Measurements from ENCODE around the gene BEST2. TPM values are rescaled to one million over a fixed set of nuclear protein-coding genes. Genes with fewer than 3 reads are reported as not detected.
"Not testable (repeated sequence)": the region's sequence is repeated elsewhere in the genome, so short reads cannot be mapped to it uniquely, and the experiment has no call there.

BEST2 gene
- total RNA-seq = 0.10 TPM in 1 of 2 replicates, not detected in the other

DNA sequence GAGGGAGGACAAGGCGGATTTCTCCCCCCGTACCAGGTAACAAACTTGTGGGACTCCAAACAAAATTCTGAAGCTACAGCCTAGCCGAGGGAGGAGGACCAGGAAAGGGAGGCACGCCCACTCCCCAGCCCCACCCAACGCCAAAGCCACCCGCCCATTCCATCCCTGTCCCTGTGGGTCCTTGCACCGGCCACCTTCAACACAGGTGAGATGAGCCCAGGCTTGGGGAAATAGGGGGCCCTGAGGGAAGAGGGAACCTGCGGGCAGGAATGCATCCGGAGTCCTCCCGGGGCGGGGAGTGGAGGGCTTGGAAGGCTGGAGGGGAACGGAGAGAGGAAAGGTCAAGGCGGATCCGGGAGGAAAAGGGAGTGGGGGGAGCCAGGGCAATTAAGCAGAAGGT lies at the start of gene BEST2:
BEST2 (plus strand) TSS at position 157 of the 400 bp plus-strand sequence. CDS start 802 bp downstream, outside the sequence.
- intact Hi-C loops (cut with micrococcal nuclease) = no loop called here

DNA sequence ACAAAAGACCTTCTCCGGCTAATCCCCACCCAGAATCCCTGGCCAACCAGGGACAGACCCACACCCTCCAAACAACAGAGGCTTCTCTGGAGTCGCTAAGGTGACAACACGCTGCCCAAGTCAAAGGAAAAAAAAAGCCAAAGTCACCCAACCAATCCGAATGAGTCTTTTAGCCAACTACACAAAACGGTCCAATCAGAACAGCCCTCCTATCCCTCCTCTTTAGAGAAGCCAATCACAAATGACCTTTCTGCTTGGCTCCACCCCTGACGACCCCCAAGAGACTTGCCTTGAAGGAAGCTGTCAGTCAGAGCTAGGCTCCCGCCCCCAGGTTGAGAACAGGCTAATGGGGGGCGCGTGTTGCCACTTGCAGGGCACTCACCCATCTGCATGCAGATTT lies 48.5 kb upstream of the BEST2 start:
- intact Hi-C loops (cut with micrococcal nuclease) = no loop called here

DNA sequence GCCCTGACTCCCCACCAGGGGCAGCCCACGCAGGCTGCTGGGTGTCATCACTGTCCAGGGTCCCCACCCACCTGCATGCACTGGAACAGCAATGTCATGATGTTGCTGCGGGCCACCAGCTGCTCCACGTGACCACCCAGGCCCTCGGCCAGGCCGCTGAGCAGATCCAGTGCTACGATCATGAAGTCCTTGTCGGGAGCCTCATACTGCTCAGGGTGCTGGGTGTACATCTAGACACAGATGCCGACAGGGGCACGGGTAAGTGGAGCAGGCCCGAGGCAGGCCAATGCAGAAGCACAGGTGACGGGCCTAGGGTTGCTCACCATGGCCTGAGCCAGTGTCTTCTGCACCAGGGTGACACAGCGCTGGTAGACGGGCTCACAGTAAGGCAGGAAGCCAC lies 46.4 kb upstream of the BEST2 start:
- intact Hi-C loops (cut with micrococcal nuclease) = no loop called here

DNA sequence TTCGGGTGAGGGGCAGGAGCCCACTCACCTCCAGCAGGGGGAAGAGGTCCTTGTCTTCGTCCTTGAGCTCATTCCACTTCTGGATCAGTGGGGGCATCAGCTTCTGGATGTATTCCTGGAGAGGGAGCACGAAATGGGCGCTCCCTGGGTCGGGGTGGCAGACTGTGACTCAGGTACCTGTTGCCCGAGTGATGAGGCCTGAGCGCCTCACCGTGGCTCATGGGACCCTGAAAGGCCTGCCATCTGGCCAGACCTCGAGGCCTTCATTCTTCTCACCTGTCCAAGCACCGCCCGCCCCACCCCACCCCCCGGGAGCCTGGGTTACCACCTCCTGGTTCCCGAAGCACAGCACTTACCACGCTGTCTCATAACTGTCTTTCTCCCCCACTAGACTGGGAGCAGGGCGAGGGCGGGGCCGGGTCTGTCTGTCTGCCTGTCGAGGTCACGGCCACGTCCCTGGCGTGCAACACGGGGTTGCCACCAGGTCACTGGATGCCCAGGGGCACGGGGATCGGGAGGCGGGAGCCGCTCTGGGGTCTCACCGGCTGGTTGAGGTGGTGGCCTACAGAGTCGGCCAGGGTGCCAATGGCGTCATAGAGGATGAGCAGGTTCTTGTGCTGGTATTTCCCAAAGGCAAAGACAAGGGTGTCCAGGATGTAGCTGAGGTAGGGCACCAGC lies 45.8 kb upstream of the BEST2 start:
- intact Hi-C loops (cut with micrococcal nuclease) = no loop called here

DNA sequence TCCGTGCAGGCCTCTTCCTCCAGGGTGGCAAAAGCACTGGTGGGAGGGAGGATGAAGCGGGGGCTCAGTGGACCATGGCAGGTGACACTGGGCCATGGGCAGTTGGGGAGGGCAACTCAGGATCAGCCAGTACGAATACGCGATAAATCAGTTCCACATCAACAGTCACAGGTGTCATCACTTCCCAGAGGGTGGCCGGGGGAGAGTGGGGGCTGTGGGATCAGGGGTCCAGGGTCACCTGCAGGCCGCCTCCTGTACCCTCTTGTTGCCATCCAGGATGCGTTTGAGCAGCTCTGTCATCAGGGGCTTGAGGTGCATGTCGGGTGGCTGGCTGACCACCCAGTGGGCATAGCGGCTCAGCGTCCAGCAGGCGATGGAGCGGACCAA lies 45.3 kb upstream of the BEST2 start:
- intact Hi-C loops (cut with micrococcal nuclease) = no loop called here

DNA sequence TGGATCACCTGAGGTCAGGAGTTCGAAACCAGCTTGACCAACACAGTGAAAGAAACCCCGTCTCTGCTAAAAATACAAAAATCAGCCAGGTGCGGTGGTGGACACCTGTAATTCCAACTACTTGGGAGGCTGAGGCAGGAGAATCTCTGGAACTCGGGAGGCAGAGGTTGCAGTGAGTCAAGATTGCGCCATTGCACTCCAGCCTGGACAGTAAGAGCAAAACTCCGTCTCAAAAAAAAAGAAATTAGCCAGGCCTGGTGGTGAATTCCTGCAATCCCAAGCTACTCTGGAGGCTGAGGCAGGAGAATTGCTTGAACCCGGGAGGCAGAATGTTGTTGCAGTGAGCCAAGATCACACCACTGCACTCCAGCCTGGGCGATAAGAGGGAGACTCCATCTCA lies 43.0 kb upstream of the BEST2 start:
- intact Hi-C loops (cut with micrococcal nuclease) = no loop called here

DNA sequence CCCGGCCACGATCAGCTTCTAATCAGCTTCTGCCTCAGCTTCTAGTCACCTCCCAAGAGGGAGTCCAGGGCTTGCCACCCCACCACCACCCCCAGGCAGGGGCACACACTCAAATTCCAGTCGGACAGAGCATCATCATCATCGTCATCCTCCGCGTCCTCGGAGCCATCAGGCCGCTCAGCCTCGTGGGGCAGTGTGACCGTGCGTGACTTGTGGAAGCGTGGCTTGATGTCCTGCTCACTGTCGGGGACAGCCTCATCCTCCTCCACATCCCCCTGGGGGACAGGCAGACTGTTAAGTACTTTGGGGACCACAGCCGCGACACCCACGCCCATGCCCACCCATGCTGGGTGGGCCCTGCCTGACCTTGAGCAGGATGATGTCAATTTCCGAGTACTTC lies 40.4 kb upstream of the BEST2 start:
- intact Hi-C loops (cut with micrococcal nuclease) = no loop called here

DNA sequence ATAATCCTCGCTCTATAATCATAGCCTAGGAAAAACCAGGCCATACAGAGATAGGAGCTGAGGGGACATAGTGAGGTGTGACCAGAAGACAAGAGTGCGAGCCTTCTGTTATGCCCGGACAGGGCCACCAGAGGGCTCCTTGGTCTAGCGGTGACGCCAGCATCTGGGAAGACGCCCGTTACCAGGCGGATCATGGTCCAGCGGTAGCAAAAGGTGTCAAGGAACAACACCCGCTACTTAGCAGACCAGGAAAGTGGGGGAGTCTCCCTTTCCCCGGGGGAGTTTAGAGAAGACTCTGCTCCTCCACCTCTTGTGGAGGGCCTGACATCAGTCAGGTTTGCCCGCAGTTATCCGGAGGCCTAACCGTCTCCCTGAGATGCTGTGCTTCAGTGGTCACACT lies 39.5 kb upstream of the BEST2 start:
- intact Hi-C loops (cut with micrococcal nuclease) = not testable (repeated sequence)

DNA sequence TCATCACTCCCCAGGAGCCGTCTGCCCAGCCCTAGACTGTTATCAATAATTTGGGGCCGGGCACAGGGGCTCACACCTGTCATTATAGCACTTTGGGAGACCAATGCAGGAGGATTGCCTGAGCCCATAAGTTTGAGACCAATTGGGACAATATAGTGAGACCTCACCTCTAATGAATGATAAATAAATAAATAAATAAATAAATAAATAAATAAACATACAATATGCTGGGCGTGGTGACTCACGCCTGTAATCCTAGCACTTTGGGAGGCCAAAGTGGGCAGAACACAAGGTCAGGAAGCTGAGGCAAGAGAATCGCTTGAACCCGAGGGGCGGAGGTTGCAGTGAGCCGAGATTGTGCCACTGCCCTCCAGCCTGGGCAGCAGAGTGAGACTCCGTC lies 38.3 kb upstream of the BEST2 start:
- intact Hi-C loops (cut with micrococcal nuclease) = not testable (repeated sequence)

DNA sequence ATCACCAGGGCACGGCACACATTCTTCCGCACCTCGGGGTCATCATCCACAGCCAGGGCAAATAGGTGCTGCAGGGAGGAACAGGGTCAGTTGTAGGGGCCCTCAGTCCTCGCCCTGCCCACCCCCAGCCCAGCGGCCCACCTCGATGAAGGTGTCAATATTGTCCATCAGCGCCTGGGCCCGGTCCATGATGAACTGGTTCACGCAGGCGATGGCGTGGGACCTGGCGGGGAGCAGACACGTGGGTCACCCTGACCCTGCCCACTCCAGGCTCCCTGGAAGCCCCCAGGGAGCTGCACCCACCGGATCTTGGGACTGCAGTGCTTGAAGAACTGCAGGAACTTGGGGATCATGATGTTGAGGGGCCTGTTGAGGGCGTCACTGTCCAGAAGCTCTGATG lies 36.5 kb upstream of the BEST2 start:
- intact Hi-C loops (cut with micrococcal nuclease) = no loop called here

DNA sequence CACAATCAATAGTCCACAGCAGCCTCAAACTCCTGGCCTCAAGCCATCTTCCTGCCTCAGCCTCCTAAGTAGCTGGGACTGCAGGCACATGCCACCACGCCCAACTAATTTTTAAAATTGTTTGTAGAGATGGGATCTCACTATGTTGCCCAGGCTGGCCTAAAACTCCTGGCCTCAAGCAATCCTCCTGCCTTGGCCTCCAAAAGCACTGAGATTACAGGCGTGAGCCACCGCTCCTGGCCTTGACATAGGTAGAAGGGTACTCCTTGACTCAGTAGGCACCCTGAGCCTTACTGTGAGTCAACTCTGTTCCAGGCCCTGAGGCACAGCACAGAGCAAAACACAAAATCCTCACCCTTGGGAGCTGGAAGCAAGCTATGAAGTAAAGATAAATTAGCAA lies 35.7 kb upstream of the BEST2 start:
- intact Hi-C loops (cut with micrococcal nuclease) = no loop called here

DNA sequence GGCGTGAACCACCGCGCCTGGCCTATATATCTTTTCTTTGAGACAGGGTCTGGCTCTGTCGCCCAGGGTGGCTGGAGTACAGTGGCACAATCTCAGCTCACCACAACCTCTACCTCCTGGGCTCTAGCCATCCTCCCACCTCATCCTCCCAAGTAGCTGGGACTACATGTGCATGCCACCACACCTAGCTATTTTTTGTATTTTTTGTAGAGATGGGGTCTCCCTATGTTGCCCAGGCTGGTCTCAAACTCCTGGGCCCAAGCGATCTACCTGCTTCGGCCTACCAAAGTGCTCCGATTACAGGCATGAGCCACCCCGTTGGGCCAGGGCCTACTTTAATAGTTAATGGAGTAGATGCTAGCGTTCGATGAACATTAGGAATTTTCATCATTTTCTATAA lies 31.3 kb upstream of the BEST2 start:
- intact Hi-C loops (cut with micrococcal nuclease) = loop anchor here (5.0 kb wide), 2 partner anchors 168 to 278 kb away; partner anchors contain the start of genes ZNF443 and ZNF564

DNA sequence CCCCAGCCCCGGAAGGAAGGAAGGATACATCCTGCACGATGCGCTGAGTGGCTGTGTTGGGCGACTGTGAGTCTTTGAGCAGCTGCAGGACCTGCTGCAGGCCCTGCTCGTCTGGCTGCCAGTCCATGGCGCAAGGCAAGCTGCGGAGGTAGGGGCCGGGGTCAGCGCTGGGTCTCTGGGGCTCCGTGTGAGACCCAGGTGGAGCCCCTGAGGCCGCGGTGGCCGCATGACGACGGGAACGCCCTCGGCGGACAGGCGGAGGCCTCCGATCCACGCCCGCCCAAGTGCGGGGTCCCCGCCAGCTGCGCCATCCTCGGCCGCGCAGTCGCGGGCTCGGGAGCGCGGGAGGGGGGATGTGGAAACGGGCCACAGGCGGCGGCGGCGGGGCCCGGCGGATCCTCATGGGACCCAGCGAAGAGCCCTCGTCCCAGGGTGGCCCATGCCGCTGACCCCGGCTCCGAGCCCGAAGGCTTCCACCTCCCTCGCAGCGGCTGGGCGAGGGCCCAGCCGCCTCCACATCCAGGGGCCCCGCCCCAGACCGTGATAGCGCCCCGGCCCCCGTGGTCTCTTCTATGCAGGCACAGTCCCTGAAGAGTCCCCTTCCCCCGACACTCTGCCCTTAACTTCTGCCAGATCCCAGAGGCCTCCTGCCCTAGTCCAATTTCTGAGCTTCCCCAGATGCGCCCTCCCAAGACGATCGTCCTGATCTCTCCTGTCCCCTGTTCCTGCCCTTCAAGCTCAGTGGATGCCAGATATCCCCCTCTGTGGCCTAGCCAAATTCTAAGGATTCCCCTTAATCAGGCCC lies 30.5 kb upstream of the BEST2 start:
- intact Hi-C loops (cut with micrococcal nuclease) = loop anchor here (5.0 kb wide), 2 partner anchors 169 to 279 kb away; partner anchors contain the start of genes ZNF443 and ZNF564

DNA sequence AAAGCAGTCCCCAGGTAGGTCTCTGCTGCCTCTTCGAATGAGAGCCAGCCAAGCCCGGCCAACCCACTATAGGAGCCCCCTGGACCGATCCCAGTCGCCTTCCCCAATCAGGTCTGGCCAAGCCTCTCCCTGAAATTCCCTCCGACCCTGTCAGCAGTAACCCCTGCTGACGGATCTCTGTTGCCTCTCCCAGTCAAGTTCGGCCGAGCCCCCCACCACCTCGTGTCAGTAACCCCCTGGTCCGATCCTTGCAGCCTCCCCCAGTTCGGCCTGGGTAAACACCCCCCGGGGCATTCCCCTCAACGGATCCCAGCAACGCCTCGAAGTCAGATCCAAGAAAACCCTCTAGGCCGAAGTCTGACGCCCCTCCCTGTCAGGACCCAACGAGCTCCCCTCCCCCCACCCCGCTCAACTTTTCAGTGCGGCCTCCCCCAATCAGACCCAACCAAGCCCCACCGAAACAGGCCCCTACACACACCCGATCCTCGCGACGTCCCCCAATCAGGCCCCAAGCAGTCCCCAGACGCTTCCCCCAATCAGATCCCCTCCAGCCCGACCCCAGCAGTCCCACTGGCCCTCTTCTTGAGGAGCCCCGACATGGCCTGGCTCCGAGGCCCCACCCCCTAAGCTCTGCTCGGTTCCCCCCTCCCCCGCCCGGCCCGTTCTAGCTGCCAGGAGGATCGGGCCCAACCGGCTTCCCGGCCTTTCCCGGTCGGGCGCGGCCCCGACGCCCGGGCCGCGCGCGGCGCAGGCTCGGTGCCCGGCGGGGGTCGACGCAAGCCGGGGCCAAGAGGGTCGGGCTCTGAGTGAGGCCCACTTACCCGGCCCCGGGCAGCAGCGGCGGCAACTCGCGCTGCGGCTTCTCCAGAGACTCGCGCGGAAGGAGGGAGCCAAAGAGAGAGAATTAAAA lies 29.7 kb upstream of the BEST2 start:
- intact Hi-C loops (cut with micrococcal nuclease) = loop anchor here (1.0 to 5.0 kb wide), 8 partner anchors 12 to 280 kb away; partner anchors contain the start of genes CALR, DHPS, FARSA and PRDX2

DNA sequence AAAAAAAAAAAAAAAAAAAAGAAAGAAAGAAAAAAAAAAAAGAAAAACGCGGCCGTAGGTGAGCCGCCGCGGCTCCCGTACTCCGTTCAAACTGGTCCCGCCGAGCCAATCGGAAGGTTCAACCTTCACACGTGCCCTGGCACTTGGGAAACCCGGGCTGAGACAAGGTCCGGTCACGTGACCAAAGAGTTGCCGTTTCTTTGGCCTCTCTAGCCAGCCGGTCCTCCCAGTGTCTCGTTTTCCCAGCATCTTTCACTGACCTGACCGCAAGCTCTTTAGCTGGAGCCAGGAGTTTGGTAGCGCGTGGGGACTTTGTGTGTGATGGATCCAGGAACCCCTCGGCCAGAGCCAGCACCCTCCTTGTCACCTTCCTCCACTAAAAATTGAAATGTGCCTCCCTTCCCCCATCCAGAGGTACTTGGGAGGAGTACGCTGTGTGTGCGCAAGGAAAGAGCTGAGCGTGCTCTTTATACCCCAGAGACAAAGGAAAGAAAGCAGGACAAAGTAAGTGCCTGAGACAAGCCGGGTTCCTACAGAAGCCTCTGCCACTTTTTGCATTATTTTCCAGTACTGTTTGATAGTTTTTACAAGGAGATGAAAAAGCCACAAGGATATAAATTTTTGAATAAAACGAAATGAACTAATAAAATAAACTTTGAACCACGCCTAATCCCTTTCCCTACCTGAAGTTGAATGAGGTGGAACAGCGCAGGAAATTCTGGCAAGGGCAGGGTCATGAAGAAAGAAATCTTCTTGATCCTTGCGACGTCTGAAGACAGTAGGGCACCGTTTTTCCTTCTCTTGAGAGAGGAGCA lies 28.8 kb upstream of the BEST2 start:
- intact Hi-C loops (cut with micrococcal nuclease) = loop anchor here (1.0 to 5.0 kb wide), 9 partner anchors 12 to 280 kb away; partner anchors contain the start of genes CALR, DHPS, FARSA and FBXW9

DNA sequence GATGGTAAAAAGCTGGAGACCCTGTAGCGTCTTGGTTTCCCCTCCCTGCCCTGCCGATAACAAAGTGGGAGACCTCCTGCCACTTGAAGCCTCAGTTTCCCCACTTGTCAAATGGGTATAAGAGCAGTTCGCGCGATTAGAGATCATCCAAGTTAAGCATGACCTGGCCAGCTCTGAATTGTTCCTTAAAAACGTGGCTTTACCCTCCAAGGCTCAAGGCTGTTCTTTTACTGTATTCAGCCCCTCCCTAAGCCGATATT lies 28.3 kb upstream of the BEST2 start:
- intact Hi-C loops (cut with micrococcal nuclease) = loop anchor here (1.0 to 5.0 kb wide), 4 partner anchors 27 to 281 kb away; partner anchors contain the start of genes FBXW9, PRDX2, ZNF443 and ZNF564

DNA sequence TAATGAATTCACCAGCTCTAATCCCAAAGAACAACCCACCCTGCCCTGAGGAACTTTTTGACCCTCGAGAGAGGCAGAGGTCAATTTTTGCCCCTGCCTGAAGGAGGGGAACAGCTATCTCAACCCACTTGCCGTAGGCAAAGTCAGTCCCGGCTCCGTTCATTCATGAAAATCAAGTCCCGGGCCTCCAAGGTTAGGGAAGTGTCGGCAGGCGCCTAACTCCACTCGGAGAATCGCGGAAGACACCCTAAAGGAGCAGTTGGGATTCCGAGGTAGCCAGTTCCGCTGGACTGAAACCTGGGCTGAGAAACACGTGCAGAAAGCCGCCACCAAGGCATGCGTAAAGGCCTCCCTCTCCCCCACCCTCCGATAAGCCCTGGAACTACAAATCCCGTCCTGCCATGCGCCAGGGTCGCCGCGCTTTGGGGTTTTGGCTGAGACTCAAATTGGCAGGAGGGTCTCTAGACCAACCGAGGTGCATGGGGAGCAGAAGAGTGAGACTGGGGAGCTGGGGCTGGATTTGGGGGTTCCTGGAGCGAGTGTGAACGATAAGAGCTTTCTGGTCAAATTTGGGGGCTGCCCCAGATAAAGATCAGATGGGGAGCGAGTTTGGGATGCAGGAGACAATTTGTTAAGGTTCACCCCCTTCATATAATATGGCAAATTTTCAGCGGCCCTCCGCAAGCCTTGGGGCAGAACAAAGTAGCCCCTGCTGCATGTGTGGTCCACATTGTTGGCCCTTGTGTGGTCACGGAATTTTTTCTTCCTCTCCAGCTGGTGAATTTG lies 27.8 kb upstream of the BEST2 start, which contains the start of gene TNPO2:
TNPO2 (minus strand) TSS at position 292 of the 786 bp plus-strand sequence. CDS start 2,955 bp downstream, outside the sequence.
- intact Hi-C loops (cut with micrococcal nuclease) = loop anchor here (1.0 to 5.0 kb wide), 5 partner anchors 28 to 282 kb away; partner anchors contain the start of genes FBXW9, PRDX2, ZNF443 and ZNF564

DNA sequence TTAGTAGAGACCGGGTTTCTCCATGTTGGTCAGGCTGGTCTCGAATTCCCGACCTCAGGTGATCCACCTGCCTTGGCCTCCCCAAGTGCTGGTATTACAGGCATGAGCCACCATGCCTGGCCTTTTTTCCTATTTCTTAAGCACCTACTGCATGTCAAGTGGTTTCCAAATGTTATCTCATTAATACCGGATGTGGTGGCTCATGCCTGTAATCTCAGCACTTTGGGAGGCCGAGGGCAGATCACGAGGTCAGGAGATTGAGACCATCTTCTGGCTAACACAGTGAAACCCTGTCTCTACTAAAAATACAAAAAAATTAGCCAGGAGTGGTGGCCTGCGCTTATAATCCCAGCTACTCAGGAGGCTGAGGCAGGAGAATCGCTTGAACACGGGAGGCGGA lies 26.0 kb upstream of the BEST2 start:
- intact Hi-C loops (cut with micrococcal nuclease) = loop anchor here (2.0 kb wide), 1 partner anchor 123 kb away; no protein-coding TSS in a partner anchor

DNA sequence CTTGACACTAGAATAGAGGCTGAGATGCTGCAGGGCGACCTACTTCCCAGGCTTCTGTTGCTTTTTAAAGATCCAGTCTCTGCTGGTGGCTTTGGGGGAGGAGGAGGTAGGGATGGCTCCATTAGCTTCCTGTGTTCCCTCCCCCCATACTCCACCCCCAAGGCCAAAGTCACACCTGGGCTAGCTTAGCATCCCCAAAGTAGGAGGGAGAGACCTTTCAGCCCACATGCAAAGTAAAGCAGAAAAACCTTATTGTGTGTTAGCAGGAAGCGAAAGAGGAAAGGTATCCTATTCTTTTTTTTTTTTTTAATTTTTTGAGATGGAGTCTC lies 24.6 kb upstream of the BEST2 start:
- intact Hi-C loops (cut with micrococcal nuclease) = no loop called here
